ES-I3 (cell line): ENCODE measurements around the gene PLEKHH3.

Source experiments
- H3K36me3 ChIP-seq: 2 replicates; pipeline ENCODE4 v1.6.1; 2013; ENCODE audit warnings: mild to moderate bottlenecking, low read length, control low read depth, moderate library complexity; ENCODE audit not compliant: insufficient read depth
- H3K4me1 ChIP-seq: 2 replicates; pipeline ENCODE4 v1.6.1; 2013; ENCODE audit warnings: mild to moderate bottlenecking, control low read depth, low read length; ENCODE audit not compliant: insufficient read depth
- H3K9ac ChIP-seq: 2 replicates; pipeline ENCODE4 v1.6.1; 2013; ENCODE audit warnings: low read depth, mild to moderate bottlenecking, low read length, moderate library complexity
- H3K9me3 ChIP-seq: 2 replicates; pipeline ENCODE4 v1.6.1; 2013; ENCODE audit warnings: mild to moderate bottlenecking, low read length, moderate library complexity; ENCODE audit not compliant: control insufficient read depth, insufficient read depth

Gene PLEKHH3

GRCh38 chr17:42679492-42680330 lies 2.9 kb upstream of the PLEKHH3 start:
- peaks cover 10% of the 10 kb centered on the region; the same call in 1 of the 2 replicates for H3K4me1 ChIP-seq
- no peaks in the 10 kb centered on the region for H3K9me3 ChIP-seq
- no peaks in the 10 kb centered on the region for H3K36me3 ChIP-seq
- peak overlapping the region; percentile 50 for H3K9ac ChIP-seq

DNA sequence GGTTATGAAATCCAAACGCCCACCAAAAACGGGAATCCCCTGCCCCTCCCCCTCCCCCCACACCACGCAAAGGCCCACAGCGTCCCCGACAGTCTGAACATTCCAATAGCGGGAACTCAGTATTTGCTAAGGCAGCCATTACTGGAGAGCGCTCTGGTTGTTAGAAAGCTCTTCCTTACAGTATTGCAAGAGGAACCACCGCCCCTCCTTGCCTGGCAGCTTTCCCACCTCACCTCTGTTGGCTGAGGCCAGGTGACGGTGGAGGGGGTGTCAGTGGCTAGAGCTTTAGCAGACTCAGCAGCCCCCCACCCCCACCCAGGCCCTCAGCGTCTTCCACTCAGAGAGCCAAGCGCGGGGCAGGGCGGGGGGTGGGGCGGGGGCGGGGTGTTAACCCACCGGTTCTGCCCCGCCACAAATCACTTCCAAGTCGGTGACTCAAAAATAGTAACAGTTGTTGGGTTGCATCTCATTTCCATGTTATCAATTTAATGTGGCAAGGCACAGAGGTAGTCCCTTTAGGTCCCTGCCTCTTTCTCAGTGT lies 2.2 kb upstream of the PLEKHH3 start:
- Histone ChIP-seq H3K36me3 (no peaks in the 10 kb centered on the region), H3K9me3 (no peaks in the 10 kb centered on the region), H3K9ac (peak overlapping the region; percentile 79), H3K4me1 (peaks cover 13% of the 10 kb centered on the region; the same call in 1 of the 2 replicates)

DNA sequence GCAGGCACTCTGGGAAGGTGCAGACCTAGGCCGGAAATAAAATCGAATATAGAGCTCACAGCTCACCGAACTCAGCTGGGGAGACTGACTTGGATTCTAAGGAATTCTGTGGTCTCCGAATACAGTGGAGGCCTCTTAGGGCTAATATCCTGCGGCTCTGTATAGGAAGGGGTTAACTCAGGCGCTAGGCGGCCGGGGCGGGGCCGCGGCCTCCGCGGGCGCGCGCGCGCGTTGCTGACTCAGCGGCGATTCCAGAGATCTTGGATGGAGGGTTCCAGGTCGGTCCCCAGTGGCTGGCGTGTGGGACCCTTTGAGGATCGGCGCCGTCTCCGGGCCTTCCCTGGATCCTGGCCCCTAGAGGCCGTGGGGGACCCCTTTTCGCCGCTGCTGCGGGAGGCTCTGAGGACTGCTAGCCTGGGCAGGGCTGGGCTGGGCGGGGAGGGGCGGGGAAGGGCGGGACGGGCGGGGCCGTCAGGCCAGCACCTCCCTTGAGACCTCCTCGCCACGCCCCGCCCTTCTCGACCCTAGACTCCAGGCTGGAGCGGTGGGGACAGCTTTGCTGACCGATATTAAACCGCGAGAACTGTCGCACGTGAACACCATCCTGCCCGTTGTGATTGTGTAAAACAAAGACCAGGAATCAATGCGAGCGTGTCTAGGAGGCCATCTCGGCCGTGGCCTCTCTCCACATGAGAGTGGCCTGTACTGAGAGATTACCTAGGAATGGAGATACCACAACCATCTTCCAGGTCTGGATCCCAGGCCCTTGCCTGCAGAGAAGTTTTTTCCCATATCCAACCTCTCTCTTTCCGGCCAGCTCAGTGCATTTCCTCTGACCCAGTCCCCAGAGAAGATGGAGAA lies 1.4 kb upstream of the PLEKHH3 start:
- Histone ChIP-seq H3K9me3 (no peaks in the 10 kb centered on the region), H3K36me3 (no peaks in the 10 kb centered on the region), H3K4me1 (peaks cover 11% of the 10 kb centered on the region; the same call in 1 of the 2 replicates), H3K9ac (peak overlapping the region; percentile 83)

- no peaks in the 10 kb centered on the region for H3K9me3 ChIP-seq
- peak overlapping the region; percentile 89; the same call in 1 of the 2 replicates for H3K9ac ChIP-seq
- peaks cover 15% of the 10 kb centered on the region; the same call in 1 of the 2 replicates for H3K4me1 ChIP-seq
- H3K36me3 ChIP-seq, result no peaks in the 10 kb centered on the region
Observed at GRCh38 chr17:42677012-42677857, 441 bp upstream of the PLEKHH3 start.

DNA sequence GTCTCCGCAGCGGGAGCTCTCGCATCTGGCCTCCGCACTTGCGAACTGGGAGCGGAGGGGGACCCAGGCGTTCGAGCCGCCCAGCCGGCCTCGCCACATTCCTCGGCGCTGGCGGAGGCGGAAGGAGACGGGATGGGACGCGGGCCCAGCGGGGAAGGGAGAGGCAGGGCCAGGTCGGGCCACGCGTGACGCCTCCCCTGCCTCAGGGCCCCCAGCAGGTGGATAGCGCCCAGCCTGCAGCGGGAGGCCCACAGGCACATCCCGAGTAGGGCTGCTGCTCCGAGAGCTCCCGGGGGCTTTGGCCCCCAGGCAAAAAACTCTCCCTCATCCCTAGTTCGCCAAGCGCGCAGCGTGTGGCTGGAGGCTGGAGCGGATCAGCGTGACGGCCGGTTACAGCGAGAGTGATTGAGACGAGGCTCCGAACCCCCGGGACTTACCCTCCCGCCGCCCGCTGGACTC lies 800 bp downstream of the PLEKHH3 start:
- Histone ChIP-seq H3K4me1 (peaks cover 10% of the 10 kb centered on the region; the same call in 1 of the 2 replicates), H3K36me3 (no peaks in the 10 kb centered on the region), H3K9ac (peak overlapping the region; percentile 89), H3K9me3 (no peaks in the 10 kb centered on the region)

DNA sequence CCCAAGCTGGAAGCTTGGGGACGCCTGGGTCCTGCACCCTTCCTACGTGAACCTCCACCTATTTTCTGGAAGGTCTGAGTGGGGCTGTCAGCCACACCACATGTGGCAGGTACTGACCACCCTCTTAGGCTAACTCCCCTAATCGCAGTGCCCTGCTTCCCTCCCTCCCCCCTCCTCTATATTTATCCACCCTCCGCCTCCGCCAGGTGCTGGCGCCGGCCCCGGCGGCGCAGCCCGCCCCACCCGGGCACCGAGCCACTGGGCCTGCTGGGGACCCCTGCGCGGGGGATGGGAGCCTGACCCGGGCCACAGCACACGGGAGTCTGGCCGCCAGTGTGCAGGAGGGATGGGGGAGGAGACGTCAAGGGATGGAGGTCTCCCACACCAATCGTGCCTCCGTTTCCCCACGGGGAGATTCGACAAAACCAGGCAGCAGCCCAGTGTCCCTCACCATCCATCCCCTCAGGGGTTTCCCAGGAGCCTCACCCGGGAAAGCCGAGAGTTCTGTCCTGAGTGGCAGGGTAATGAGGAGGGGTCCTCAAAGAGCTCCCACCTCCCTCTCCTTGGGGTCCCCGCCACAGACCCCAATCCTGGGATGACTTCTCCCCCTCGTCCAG lies 1.3 kb downstream of the PLEKHH3 start:
- H3K9ac ChIP-seq, result peak overlapping the region; percentile 89
- no peaks in the 10 kb centered on the region for H3K36me3 ChIP-seq
- H3K4me1 ChIP-seq, result peaks cover 10% of the 10 kb centered on the region; the same call in 1 of the 2 replicates
- H3K9me3 ChIP-seq, result no peaks in the 10 kb centered on the region

- H3K4me1 ChIP-seq, result peaks cover 10% of the 10 kb centered on the region; the same call in 1 of the 2 replicates
- H3K9ac ChIP-seq, result peak overlapping the region; percentile 89; the same call in 1 of the 2 replicates
- H3K9me3 ChIP-seq, result no peaks in the 10 kb centered on the region
- no peaks in the 10 kb centered on the region for H3K36me3 ChIP-seq
Observed at GRCh38 chr17:42674755-42675347, 1.9 kb downstream of the PLEKHH3 start.

GRCh38 chr17:42673885-42674754 lies 2.7 kb downstream of the PLEKHH3 start:
- no peaks in the 10 kb centered on the region for H3K9me3 ChIP-seq
- H3K4me1 ChIP-seq, result peaks cover 10% of the 10 kb centered on the region; the same call in 1 of the 2 replicates
- peak overlapping the region; percentile 43; the same call in 1 of the 2 replicates for H3K9ac ChIP-seq
- H3K36me3 ChIP-seq, result no peaks in the 10 kb centered on the region

DNA sequence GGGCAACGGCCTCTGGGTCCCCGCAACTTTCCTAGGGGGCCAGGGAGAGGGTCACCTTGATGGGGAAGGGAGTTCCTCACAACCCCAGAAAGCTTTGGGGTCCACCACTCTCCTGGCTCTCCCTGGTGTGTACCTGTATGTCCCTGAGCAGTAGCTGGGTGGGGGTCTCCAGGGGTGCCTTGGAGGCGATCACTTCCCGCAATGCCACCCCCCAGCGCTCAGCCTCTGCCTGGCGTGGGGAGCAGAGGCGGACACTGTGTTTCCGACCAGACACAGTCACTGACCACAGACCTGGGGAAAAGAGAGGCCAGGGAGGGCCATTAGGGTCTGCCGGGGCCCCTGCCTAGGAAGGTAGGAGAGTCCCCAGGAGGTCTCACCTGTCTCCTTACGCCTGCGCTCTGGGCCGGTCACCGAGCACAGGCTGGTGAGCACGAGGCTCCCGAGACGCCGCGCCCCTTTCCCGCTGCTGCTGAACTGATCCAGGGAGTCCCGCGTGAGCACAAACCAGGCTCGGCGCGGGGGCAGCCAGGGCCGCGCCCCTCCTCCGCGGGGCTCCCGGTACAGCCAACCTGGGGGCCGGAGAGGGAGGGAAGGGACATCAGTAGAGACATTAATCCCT lies 3.4 kb downstream of the PLEKHH3 start:
- Histone ChIP-seq H3K4me1 (peaks cover 10% of the 10 kb centered on the region; the same call in 1 of the 2 replicates), H3K36me3 (no peaks in the 10 kb centered on the region), H3K9me3 (no peaks in the 10 kb centered on the region), H3K9ac (peak overlapping the region; percentile 43; the same call in 1 of the 2 replicates)

- H3K9me3 ChIP-seq, result no peaks in the 10 kb centered on the region
- peaks cover 1% of the 10 kb centered on the region; the same call in 1 of the 2 replicates for H3K36me3 ChIP-seq
- H3K9ac ChIP-seq, result peak overlapping the region; percentile 64
- peaks cover 22% of the 10 kb centered on the region; the same call in 1 of the 2 replicates for H3K4me1 ChIP-seq
Observed at GRCh38 chr17:42672038-42672437, 4.8 kb downstream of the PLEKHH3 start.

DNA sequence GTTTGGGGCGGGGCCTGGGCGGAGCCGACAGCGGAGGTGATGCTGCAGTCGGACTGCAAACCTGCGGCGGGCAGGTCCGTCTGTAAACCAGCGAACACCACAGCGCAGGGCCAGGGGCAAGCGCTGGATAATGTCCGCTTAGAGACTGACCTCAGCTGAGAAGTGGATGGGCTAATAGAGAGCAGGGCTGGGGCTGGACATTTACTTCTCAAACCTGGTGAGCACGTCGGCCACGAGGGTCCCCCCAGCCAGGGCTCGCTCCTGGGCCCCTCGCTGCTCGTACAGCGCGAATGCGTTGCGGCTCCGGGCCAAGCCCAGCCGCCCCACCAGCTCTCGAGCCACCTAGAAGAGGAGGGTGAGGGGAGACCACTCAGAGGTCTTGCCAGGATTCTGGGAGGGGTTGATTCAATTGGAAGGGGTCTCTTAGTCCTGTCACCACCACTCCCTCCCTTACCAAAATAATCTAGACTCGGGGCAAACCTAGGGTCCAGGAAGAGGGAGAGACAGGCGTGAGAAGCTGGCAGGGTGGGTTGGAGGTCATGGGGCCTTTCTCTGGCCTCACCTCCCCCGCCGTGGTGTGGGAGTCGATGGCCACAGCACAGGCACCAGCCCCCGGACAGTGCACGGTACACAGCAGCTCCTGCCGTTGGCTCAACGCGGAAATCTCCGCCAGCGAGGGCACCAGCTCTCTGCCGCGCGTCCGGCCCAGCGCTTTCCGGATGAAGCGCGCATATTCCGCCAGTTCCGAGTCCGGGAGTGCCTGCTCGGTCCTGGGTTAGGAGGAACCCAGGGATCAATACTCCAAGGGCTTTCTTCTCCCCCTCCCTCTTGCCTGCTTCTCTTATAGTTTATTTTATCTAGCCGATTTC lies 5.8 kb downstream of the PLEKHH3 start:
- peaks cover 22% of the 10 kb centered on the region; the same call in 1 of the 2 replicates for H3K4me1 ChIP-seq
- no peaks in the 10 kb centered on the region for H3K9me3 ChIP-seq
- H3K36me3 ChIP-seq, result peaks cover 6% of the 10 kb centered on the region
- peak overlapping the region; percentile 64 for H3K9ac ChIP-seq
